Upper lobe of right lung (tissue), 1 donor: ENCODE data around the gene GNAL. TPM values are rescaled to one million over a fixed set of nuclear protein-coding genes. Genes with fewer than 3 reads are reported as not detected.
"Not testable (repeated sequence)": the region's sequence is repeated elsewhere in the genome, so short reads cannot be mapped to it uniquely, and the experiment has no call there.

Experiments used
- ATAC-seq: fragments of 200-7000 bp; cut with Tn5 transposase; one replicate; pipeline ENCODE4 v1.9.1; 2020; ENCODE audit warnings: mild to moderate bottlenecking, moderate library complexity
- DNase-seq: peaks from one replicate; pipeline ENCODE4 v3.0.0-alpha.2; 2020
- H3K27ac ChIP-seq: fragments of 200-600 bp; one replicate; pipeline ENCODE4 v1.8.0; 2022
- H3K27me3 ChIP-seq: fragments of 200-600 bp; one replicate; pipeline ENCODE4 v1.8.0; 2022; ENCODE audit warnings: mild to moderate bottlenecking
- H3K36me3 ChIP-seq: fragments of 200-600 bp; one replicate; pipeline ENCODE4 v1.8.0; 2022
- H3K4me1 ChIP-seq: fragments of 200-600 bp; one replicate; pipeline ENCODE4 v1.8.0; 2022
- H3K4me3 ChIP-seq: fragments of 200-600 bp; one replicate; pipeline ENCODE4 v1.8.0; 2022; ENCODE audit warnings: mild to moderate bottlenecking
- H3K9me3 ChIP-seq: fragments of 200-600 bp; one replicate; pipeline ENCODE4 v1.8.0; 2022
- CTCF ChIP-seq: fragments of 200-600 bp; IDR thresholded peaks from one replicate; pipeline ENCODE4 v1.8.0; 2022; ENCODE audit warnings: antibody characterized with exemption
- intact Hi-C: fragments of 100-400 bp; cut with DNase I; formaldehyde crosslinking; loops from one replicate; pipeline ENCODE4 v1.11.0; 2022
- total RNA-seq: library from RNA; stranded (reverse); fragmentation: NEBNext Ultra II Directional; extraction: Animal tissue kit (Norgen Biotek cat#: 25700); gene quantifications from one replicate; pipeline ENCODE4 v1.2.1, GENCODE V29; 2021
- donor health status: DM: no; HTN: yes; CAD: no; lungs with severe emphysema.

GNAL gene
- total RNA-seq, 1 donor from 2014 or later: 4.3 TPM

GRCh38 chr18:11851146-11851805, 162.2 kb downstream of the GNAL start, which contains the start of gene CHMP1B:
TSS of gene CHMP1B (plus strand) at chr18:11851413. CDS start at chr18:11851512, 99 bp downstream.
- peak within 1 kb of the TSS; percentile 72 for H3K4me3 ChIP-seq
- DNase-seq (peak; percentile 99), ATAC-seq (peak; percentile 99)
- intact Hi-C loops: no loop called here
- TF ChIP-seq CTCF: no peak
- H3K9me3 ChIP-seq: no peaks in the 10 kb centered on the region
- peak within 1 kb of the TSS; percentile 94 for H3K27ac ChIP-seq
- peaks cover 24% of the 10 kb centered on the region for H3K4me1 ChIP-seq
- peaks cover 6% of the 10 kb centered on the region for H3K36me3 ChIP-seq
- no peaks in the 10 kb centered on the region for H3K27me3 ChIP-seq

- Histone ChIP-seq H3K27me3 (no peaks in the 10 kb centered on the region), H3K27ac (peak overlapping the region; percentile 94), H3K4me3 (peak overlapping the region; percentile 72), H3K36me3 (peaks cover 6% of the 10 kb centered on the region), H3K9me3 (no peaks in the 10 kb centered on the region), H3K4me1 (peaks cover 24% of the 10 kb centered on the region)
- TF ChIP-seq CTCF: no peak
- DNase-seq: peak; percentile 75
- intact Hi-C loops: no loop called here
- peak; percentile 58 for ATAC-seq
Observed at GRCh38 chr18:11851806-11852337, 162.8 kb downstream of the GNAL start.

DNA sequence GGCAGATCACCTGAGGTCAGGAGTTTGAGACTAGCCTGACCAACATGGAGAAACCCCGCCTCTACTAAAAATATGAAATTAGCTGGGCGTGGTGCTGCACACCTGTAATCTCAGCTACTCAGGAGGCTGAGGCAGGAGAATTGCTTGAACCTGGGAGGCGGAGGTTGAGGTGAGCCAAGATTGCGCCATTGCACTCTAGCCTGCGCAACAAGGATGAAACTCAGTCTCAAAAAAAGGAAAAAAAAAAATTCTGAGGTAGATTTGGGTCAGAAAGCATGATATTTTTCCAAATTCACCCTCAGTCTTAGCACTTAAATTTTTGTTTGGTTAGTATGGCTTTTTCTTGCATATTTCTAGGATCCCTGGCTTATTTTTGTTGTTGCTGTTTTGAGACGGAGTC, 165.5 kb downstream of the GNAL start:
- DNase-seq, ATAC-seq, H3K4me3 ChIP-seq, H3K27ac ChIP-seq, H3K9me3 ChIP-seq, intact Hi-C loops, H3K36me3 ChIP-seq, H3K27me3 ChIP-seq: not testable (repeated sequence)
- H3K4me1 ChIP-seq: peaks cover 24% of the 10 kb centered on the region

- Histone ChIP-seq H3K27ac (peak overlapping the region; percentile 9), H3K9me3 (no peaks in the 10 kb centered on the region), H3K36me3 (peaks cover 6% of the 10 kb centered on the region), H3K4me1 (peaks cover 21% of the 10 kb centered on the region), H3K27me3 (no peaks in the 10 kb centered on the region), H3K4me3 (no peak overlapping the region)
- ATAC-seq: peak; percentile 63
- intact Hi-C loops: no loop called here
- no peak for TF ChIP-seq CTCF
- no peak for DNase-seq
Observed at GRCh38 chr18:11857177-11857887, 168.3 kb downstream of the GNAL start.

DNA sequence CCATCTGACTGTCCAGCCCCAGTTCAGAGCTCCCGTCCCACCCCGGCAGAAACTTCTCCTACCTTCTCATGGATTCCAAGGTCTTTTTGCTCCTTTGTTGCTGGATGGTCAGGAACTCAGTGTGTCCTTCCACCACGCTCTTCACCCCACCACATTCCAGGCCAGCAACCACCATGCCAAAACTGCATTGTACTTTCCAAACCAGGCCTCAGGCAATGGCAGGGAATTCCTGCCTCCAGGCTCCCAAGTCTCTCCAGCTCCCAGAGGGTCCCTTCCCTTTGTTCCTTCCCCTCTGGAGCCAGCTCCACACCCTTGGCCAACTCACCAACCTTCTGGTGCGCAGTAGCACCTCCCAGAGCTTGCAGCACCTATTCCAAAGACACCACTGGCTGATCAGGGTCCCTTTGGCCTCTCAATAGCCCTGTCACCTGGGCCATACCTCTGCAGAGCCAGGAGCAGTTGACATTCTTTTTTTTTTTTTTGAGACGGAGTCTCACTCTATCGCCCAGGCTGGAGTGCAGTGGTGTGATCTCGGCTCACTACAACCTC, 170.3 kb downstream of the GNAL start:
- intact Hi-C loops: no loop called here
- no peak for TF ChIP-seq CTCF
- DNase-seq (no peak), ATAC-seq (no peak)
- Histone ChIP-seq H3K27ac (no peak overlapping the region), H3K27me3 (no peaks in the 10 kb centered on the region), H3K9me3 (no peaks in the 10 kb centered on the region), H3K36me3 (peaks cover 6% of the 10 kb centered on the region), H3K4me3 (no peak overlapping the region), H3K4me1 (peaks cover 3% of the 10 kb centered on the region)

DNA sequence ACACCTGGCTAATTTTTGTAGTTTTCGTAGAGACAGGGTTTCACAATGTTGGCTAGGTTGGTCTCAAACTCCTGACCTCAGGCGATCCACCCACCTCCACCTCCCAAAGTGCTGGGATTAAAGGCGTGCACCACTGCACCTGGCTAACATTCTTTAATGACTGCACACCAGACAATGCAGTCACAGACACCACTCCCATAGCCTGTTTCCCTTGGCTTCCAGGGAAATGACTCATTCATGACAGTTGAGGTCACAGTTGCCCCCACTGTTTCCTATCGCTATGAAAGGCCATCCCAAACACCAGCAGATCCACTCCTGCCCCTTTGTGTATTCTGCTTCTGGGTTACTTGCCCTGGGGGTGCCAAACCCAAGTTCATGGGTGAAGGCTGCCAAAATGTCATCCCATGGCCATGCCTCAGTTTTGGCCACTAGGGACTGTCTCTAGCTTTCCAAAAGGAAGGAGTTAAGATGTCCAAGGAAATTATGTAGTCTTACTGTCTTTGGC, 170.9 kb downstream of the GNAL start:
- ATAC-seq (no peak), DNase-seq (no peak)
- intact Hi-C loops: no loop called here
- no peak overlapping the region for H3K4me3 ChIP-seq
- H3K27ac ChIP-seq: no peak overlapping the region
- H3K36me3 ChIP-seq: peaks cover 6% of the 10 kb centered on the region
- no peak for TF ChIP-seq CTCF
- H3K9me3 ChIP-seq: no peaks in the 10 kb centered on the region
- H3K4me1 ChIP-seq: no peaks in the 10 kb centered on the region
- H3K27me3 ChIP-seq: no peaks in the 10 kb centered on the region
